ENCODE data around the gene ARMH3. TPM values are rescaled to one million over a fixed set of nuclear protein-coding genes. Genes with fewer than 3 reads are reported as not detected.

ARMH3 gene
- total RNA-seq, 1 donor from 2014 or later, result 18.1 TPM

GRCh38 chr10:101856626-101857025, 199.3 kb downstream of the ARMH3 start:
- Mint-ChIP-seq H3K9me3 (ENCODE audit: low read depth) (peaks cover 12% of the 10 kb centered on the region), H3K4me1 (ENCODE audit: low read depth) (no peaks in the 10 kb centered on the region), H3K27me3 (ENCODE audit: low read depth) (no peaks in the 10 kb centered on the region), H3K4me3 (ENCODE audit: unreplicated experiment) (no peak overlapping the region), H3K36me3 (ENCODE audit: low read depth) (peaks cover 13% of the 10 kb centered on the region), H3K27ac (ENCODE audit: unreplicated experiment) (no peak overlapping the region)
- no peak for TF ChIP-seq CTCF (IDR thresholded peaks at IDR 0.05)
- no peak for DNase-seq (ENCODE audit: low spot score)

GRCh38 chr10:101851411-101852116, 204.4 kb downstream of the ARMH3 start:
- H3K27ac Mint-ChIP-seq (ENCODE audit: unreplicated experiment), result no peak overlapping the region
- H3K36me3 Mint-ChIP-seq (ENCODE audit: low read depth), result peaks cover 5% of the 10 kb centered on the region
- H3K27me3 Mint-ChIP-seq (ENCODE audit: low read depth), result no peaks in the 10 kb centered on the region
- H3K4me3 Mint-ChIP-seq (ENCODE audit: unreplicated experiment), result no peak overlapping the region
- H3K4me1 Mint-ChIP-seq (ENCODE audit: low read depth), result peaks cover 6% of the 10 kb centered on the region
- no peak for DNase-seq (ENCODE audit: low spot score)
- TF ChIP-seq CTCF (IDR thresholded peaks at IDR 0.05), result no peak
- no peaks in the 10 kb centered on the region for H3K9me3 Mint-ChIP-seq (ENCODE audit: low read depth)

GRCh38 chr10:101850749-101851148, 205.2 kb downstream of the ARMH3 start:
- Mint-ChIP-seq H3K27me3 (ENCODE audit: low read depth) (no peaks in the 10 kb centered on the region), H3K4me3 (ENCODE audit: unreplicated experiment) (no peak overlapping the region), H3K9me3 (ENCODE audit: low read depth) (no peaks in the 10 kb centered on the region), H3K4me1 (ENCODE audit: low read depth) (peaks cover 6% of the 10 kb centered on the region), H3K27ac (ENCODE audit: unreplicated experiment) (no peak overlapping the region), H3K36me3 (ENCODE audit: low read depth) (peaks cover 10% of the 10 kb centered on the region)
- no peak for TF ChIP-seq CTCF (IDR thresholded peaks at IDR 0.05)
- no peak for DNase-seq (ENCODE audit: low spot score)

GRCh38 chr10:101848894-101849351, 207.1 kb downstream of the ARMH3 start:
- H3K4me3 Mint-ChIP-seq (ENCODE audit: unreplicated experiment), result no peak overlapping the region
- H3K9me3 Mint-ChIP-seq (ENCODE audit: low read depth), result no peaks in the 10 kb centered on the region
- no peak for TF ChIP-seq CTCF (IDR thresholded peaks at IDR 0.05)
- H3K4me1 Mint-ChIP-seq (ENCODE audit: low read depth), result peaks cover 12% of the 10 kb centered on the region
- H3K27me3 Mint-ChIP-seq (ENCODE audit: low read depth), result no peaks in the 10 kb centered on the region
- H3K27ac Mint-ChIP-seq (ENCODE audit: unreplicated experiment), result peak overlapping the region; percentile 33
- H3K36me3 Mint-ChIP-seq (ENCODE audit: low read depth), result peaks cover 12% of the 10 kb centered on the region
- no peak for DNase-seq (ENCODE audit: low spot score)

- no peak for TF ChIP-seq CTCF (IDR thresholded peaks at IDR 0.05)
- Mint-ChIP-seq H3K27me3 (ENCODE audit: low read depth) (no peaks in the 10 kb centered on the region), H3K27ac (ENCODE audit: unreplicated experiment) (no peak overlapping the region), H3K9me3 (ENCODE audit: low read depth) (no peaks in the 10 kb centered on the region), H3K36me3 (ENCODE audit: low read depth) (peaks cover 12% of the 10 kb centered on the region), H3K4me3 (ENCODE audit: unreplicated experiment) (no peak overlapping the region), H3K4me1 (ENCODE audit: low read depth) (peaks cover 12% of the 10 kb centered on the region)
- DNase-seq (ENCODE audit: low spot score), result no peak
These were observed 207.6 kb downstream of the ARMH3 start for GRCh38 chr10:101848408-101848807.
